HCT116 (cell line): Measurements from ENCODE around the gene PCBP1. TPM values are rescaled to one million over a fixed set of nuclear protein-coding genes. Genes with fewer than 3 reads are reported as not detected.
"Not testable (repeated sequence)": the region's sequence is repeated elsewhere in the genome, so short reads cannot be mapped to it uniquely, and the experiment has no call there.

Experiments
- ATAC-seq: fragments of 200-7000 bp; cut with Tn5 transposase; 2 replicates; pipeline ENCODE4 v1.9.1; 2020; ENCODE audit warnings: mild to moderate bottlenecking, moderate library complexity
- BruUV-seq: library from RNA; stranded (reverse); fragments of 400-500 nt; replicated peaks from 2 replicates; lab custom pipeline; 2021; lab: Mats Ljungman, UMichigan
- CTCF ChIA-PET: fragments of 300-600 bp; sonication (Branson Sonifier 250); formaldehyde crosslinking; loops from one replicate; lab custom pipeline; 2021; ENCODE audit warnings: antibody characterized with exemption; lab: Charles Lee
- POLR2A ChIA-PET: fragments of 300-600, 350-600 bp; sonication (Branson Sonifier 250); formaldehyde crosslinking; loops from one replicate; lab custom pipeline; 2021; ENCODE audit warnings: antibody characterized with exemption; lab: Charles Lee
- RAD21 ChIA-PET, 2 experiments: fragments of 300-600 bp; sonication (Branson Sonifier 250); formaldehyde crosslinking; loops; one replicate each; lab custom pipeline; 2023; ENCODE audit warnings: low total read pairs in 2 of 2; ENCODE audit not compliant: uncharacterized antibody in 2 of 2, unreplicated experiment in 2 of 2, low non-redundant PET in 1 of 2; lab: Charles Lee
- DNase-seq: peaks from one replicate; pipeline ENCODE4 v3.0.0-alpha.2; 2010; ENCODE audit warnings: low read depth, low spot score
- H2AFZ ChIP-seq: fragments of 200-600 bp; shearing (Covaris generic), sonication (generic); 2 replicates; pipeline ENCODE4 v1.6.1; 2017; ENCODE audit warnings: low read depth, mixed run types, mixed read lengths, antibody characterized with exemption, low read length; ENCODE audit not compliant: poor library complexity, severe bottlenecking
- H3K27ac ChIP-seq: 2 replicates; pipeline ENCODE4 v1.5.1; 2012; ENCODE audit warnings: low read depth, low read length
- H3K27me3 ChIP-seq: fragments of 200-600 bp; sonication (generic); 2 replicates; pipeline ENCODE4 v1.6.1; 2016; ENCODE audit warnings: mixed run types, low read length, mixed read lengths; ENCODE audit not compliant: insufficient read depth
- H3K36me3 ChIP-seq, 2 experiments: fragments of 200-500 bp in 1 of 2; fragments of 200-600 bp in 1 of 2; sonication (Bioruptor generic) in 1 of 2; sonication (generic) in 1 of 2; 2 replicates each; pipeline versions ENCODE4 v1.5.1 to v1.6.1; 2014 to 2016; ENCODE audit warnings: low read length in 2 of 2, inconsistent platforms in 1 of 2, mixed read lengths in 1 of 2, mixed run types in 1 of 2; ENCODE audit not compliant: insufficient read depth in 2 of 2, control insufficient read depth in 1 of 2
- H3K4me1 ChIP-seq, 2 experiments: fragments of 200-600 bp in 1 of 2; sonication (generic) in 1 of 2; 2 replicates each; pipeline versions ENCODE4 v1.5.1 to v1.6.1; 2012 to 2017; ENCODE audit warnings: low read length in 2 of 2, inconsistent platforms in 1 of 2, mild to moderate bottlenecking in 1 of 2, mixed read lengths in 1 of 2, mixed run types in 1 of 2, moderate library complexity in 1 of 2; ENCODE audit not compliant: insufficient read depth in 2 of 2, control insufficient read depth in 1 of 2
- H3K4me2 ChIP-seq: fragments of 200-600 bp; sonication (generic); 2 replicates; pipeline ENCODE4 v1.6.1; 2017; ENCODE audit warnings: mixed run types, low read length, mixed read lengths
- H3K4me3 ChIP-seq, 2 experiments: fragments of 200-600 bp in 1 of 2; sonication (generic) in 1 of 2; replicated peaks in 1 of 2; 2 replicates each; pipeline ENCODE4 v1.5.1; 2011 to 2016; ENCODE audit warnings: low read length in 2 of 2, control low read depth in 1 of 2, low read depth in 1 of 2, mild to moderate bottlenecking in 1 of 2, mixed read lengths in 1 of 2, mixed run types in 1 of 2
- H3K79me2 ChIP-seq: fragments of 200-600 bp; sonication (generic); 2 replicates; pipeline ENCODE4 v1.6.1; 2017; ENCODE audit warnings: mild to moderate bottlenecking, mixed run types, low read length, moderate library complexity, mixed read lengths; ENCODE audit not compliant: insufficient read depth
- H3K9ac ChIP-seq: fragments of 200-600 bp; sonication (generic); 2 replicates; pipeline ENCODE4 v1.6.1; 2016; ENCODE audit warnings: low read length, mixed read lengths
- H3K9me2 ChIP-seq: fragments of 200-600 bp; sonication (generic), shearing (Covaris generic); 2 replicates; pipeline ENCODE4 v1.6.1; 2017; ENCODE audit warnings: mixed run types, mild to moderate bottlenecking, moderate library complexity; ENCODE audit not compliant: insufficient read depth
- H3K9me3 ChIP-seq, 2 experiments: fragments of 200-500 bp in 1 of 2; fragments of 200-600 bp in 1 of 2; sonication (Bioruptor generic) in 1 of 2; sonication (generic) in 1 of 2; 2 replicates each; pipeline ENCODE4 v1.6.1; 2014 to 2017; ENCODE audit warnings: low read length in 2 of 2, mixed read lengths in 2 of 2, inconsistent platforms in 1 of 2, low read depth in 1 of 2, mild to moderate bottlenecking in 1 of 2, mixed run types in 1 of 2, moderate library complexity in 1 of 2; ENCODE audit not compliant: control insufficient read depth in 1 of 2, insufficient read depth in 1 of 2
- H4K20me1 ChIP-seq: fragments of 200-600 bp; sonication (generic), shearing (Covaris generic); 2 replicates; pipeline ENCODE4 v1.6.1; 2017; ENCODE audit warnings: mixed run types, mild to moderate bottlenecking, moderate library complexity; ENCODE audit not compliant: insufficient read depth
- CTCF ChIP-seq, 3 experiments: fragments of 200-600 bp in 1 of 3; sonication (generic) in 1 of 3; IDR thresholded peaks in 2 of 3; conservative IDR thresholded peaks in 1 of 3; 2 replicates each; pipeline ENCODE4 v1.5.1; 2012 to 2017; ENCODE audit warnings: low read depth in 2 of 3, low read length in 2 of 3, antibody characterized with exemption in 1 of 3, borderline replicate concordance in 1 of 3, control low read depth in 1 of 3, mild to moderate bottlenecking in 1 of 3, mixed read lengths in 1 of 3, mixed run types in 1 of 3, moderate library complexity in 1 of 3; ENCODE audit not compliant: insufficient read depth in 1 of 3
- ELF1 ChIP-seq: IDR thresholded peaks from 2 replicates; pipeline ENCODE4 v1.6.1; 2012; ENCODE audit warnings: low read depth, borderline replicate concordance
- EZH2phosphoT487 ChIP-seq: fragments of 200-600 bp; IDR thresholded peaks from 2 replicates; pipeline ENCODE4 v1.6.1; 2018; ENCODE audit warnings: antibody characterized with exemption, borderline replicate concordance
- POLR2A ChIP-seq: IDR thresholded peaks from 2 replicates; pipeline ENCODE4 v1.7.0; 2011; ENCODE audit warnings: borderline replicate concordance; ENCODE audit not compliant: insufficient read depth, insufficient read length; ENCODE audit errors: extremely low read depth
- SRF ChIP-seq: IDR thresholded peaks from 2 replicates; pipeline ENCODE4 v1.6.1; 2012; ENCODE audit warnings: low read depth
- TCF7L2 ChIP-seq: IDR thresholded peaks from 2 replicates; pipeline ENCODE4 v1.7.0; 2011; ENCODE audit warnings: borderline replicate concordance, inconsistent platforms; ENCODE audit not compliant: insufficient read depth, insufficient read length; ENCODE audit errors: extremely low read depth
- ZBTB33 ChIP-seq: IDR thresholded peaks from 2 replicates; pipeline ENCODE4 v1.6.1; 2011; ENCODE audit warnings: mild to moderate bottlenecking, low read length, moderate library complexity; ENCODE audit not compliant: insufficient replicate concordance; ENCODE audit errors: extremely low read depth
- ZFX ChIP-seq: fragments of 450-650 bp; IDR thresholded peaks from 2 replicates; pipeline ENCODE4 v1.6.1; 2017
- intact Hi-C: fragments of 100-400 bp; cut with micrococcal nuclease; formaldehyde crosslinking; loops from 2 replicates; pipeline ENCODE4 v1.10.0; 2022
- total RNA-seq: library from RNA; stranded (reverse); gene quantifications from one replicate; pipeline ENCODE4 v1.2.1, GENCODE V29; 2021; ENCODE audit not compliant: unreplicated experiment

Gene PCBP1
- total RNA-seq, 1 experiment from 2014 or later = 256 TPM

GRCh38 chr2:70049255-70049654, 38.0 kb upstream of the PCBP1 start (continued):
- TF ChIP-seq EZH2phosphoT487 = no peak
- TF ChIP-seq ZBTB33 = no peak
- TF ChIP-seq TCF7L2 = no peak
- TF ChIP-seq CTCF (IDR thresholded peaks at IDR 0.05 in 2 of 3, conservative IDR thresholded peaks at IDR 0.05 in 1 of 3; ENCODE audit: borderline replicate concordance in 1 of 3, insufficient read depth in 1 of 3, low read depth in 2 of 3, low read length in 2 of 3) = no peak
- TF ChIP-seq ZFX = no peak
- no peak for TF ChIP-seq POLR2A

GRCh38 chr2:70050631-70051425, 36.4 kb upstream of the PCBP1 start:
- Histone ChIP-seq H3K9me2 (no peaks in the 10 kb centered on the region), H3K79me2 (no peaks in the 10 kb centered on the region), H2AFZ (no peak overlapping the region), H3K4me2 (no peak overlapping the region), H3K27me3 (no peaks in the 10 kb centered on the region), H3K9ac (no peak overlapping the region), H3K4me1 (no peaks in the 10 kb centered on the region), H3K4me3 (no peak overlapping the region), H4K20me1 (no peaks in the 10 kb centered on the region), H3K9me3 (no peaks in the 10 kb centered on the region)
- DNase-seq (no peak), ATAC-seq (no peak)
- ChIA-PET CTCF (no interaction called here), POLR2A (no interaction called here)
- TF ChIP-seq POLR2A (no peak), TCF7L2 (no peak), SRF (no peak), ELF1 (no peak)
- TF ChIP-seq, all 23 proteins: peak for 0
- H3K36me3 ChIP-seq = peaks cover 7 to 22% of the 10 kb centered on the region in 2 experiments; a peak in 3 of 4 replicates
- no TSS peak for BruUV-seq
- RAD21 ChIA-PET = no interaction called here
- H3K27ac ChIP-seq = no peak overlapping the region
- intact Hi-C loops = no loop called here

GRCh38 chr2:70055259-70055658, 32.0 kb upstream of the PCBP1 start:
- DNase-seq, H2AFZ ChIP-seq, POLR2A ChIA-PET, RAD21 ChIA-PET, H3K79me2 ChIP-seq, H3K9me2 ChIP-seq, intact Hi-C loops, H3K4me3 ChIP-seq, H3K4me1 ChIP-seq, H3K9ac ChIP-seq, ATAC-seq, CTCF ChIA-PET, H3K9me3 ChIP-seq, H3K4me2 ChIP-seq, H4K20me1 ChIP-seq, H3K27ac ChIP-seq, H3K27me3 ChIP-seq, BruUV-seq: not testable (repeated sequence)
- peaks cover 16 to 18% of the 10 kb centered on the region in 2 experiments for H3K36me3 ChIP-seq
